Kidney (tissue), 14 donors: Measurements from ENCODE around the gene LDB3. TPM values are rescaled to one million over a fixed set of nuclear protein-coding genes. Genes with fewer than 3 reads are reported as not detected.

Experiments
- DNase-seq, 5 donors: peaks; one replicate each; pipeline ENCODE4 v3.0.0-alpha.2; 2013 to 2020
- FAIRE-seq: peaks from 2 replicates; lab custom pipeline; 2012; peaks lifted over from hg19 to GRCh38; lab: Jason Lieb, UNC
- H3K27ac ChIP-seq, 2 donors: one replicate each; pipeline ENCODE4 v1.7.0; 2013; ENCODE audit warnings: low read depth in 2 of 2, low read length in 2 of 2, inconsistent platforms in 1 of 2
- H3K27me3 ChIP-seq: one replicate; pipeline ENCODE4 v1.7.1; 2013; ENCODE audit warnings: low read length, inconsistent platforms; ENCODE audit not compliant: control insufficient read depth, insufficient read depth
- H3K36me3 ChIP-seq, 3 donors: one replicate each; pipeline versions ENCODE4 v1.7.0 to v1.7.1; 2013; ENCODE audit warnings: low read length in 3 of 3, control low read depth in 1 of 3, inconsistent platforms in 1 of 3; ENCODE audit not compliant: insufficient read depth in 3 of 3, control insufficient read depth in 2 of 3
- H3K4me1 ChIP-seq, 3 donors: one replicate each; pipeline versions ENCODE4 v1.7.0 to v1.7.1; 2013; ENCODE audit warnings: low read length in 3 of 3, inconsistent platforms in 1 of 3, low read depth in 1 of 3; ENCODE audit not compliant: control insufficient read depth in 2 of 3, insufficient read depth in 2 of 3
- H3K4me3 ChIP-seq, 3 donors: one replicate each; pipeline versions ENCODE4 v1.7.0 to v1.8.1; 2013; ENCODE audit warnings: low read length in 3 of 3, control low read depth in 1 of 3, inconsistent platforms in 1 of 3
- H3K9ac ChIP-seq, 3 donors: one replicate each; pipeline versions ENCODE4 v1.7.0 to v1.7.1; 2013; ENCODE audit warnings: low read length in 3 of 3, control low read depth in 1 of 3, inconsistent platforms in 1 of 3
- H3K9me3 ChIP-seq, 3 donors: one replicate each; pipeline versions ENCODE4 v1.7.0 to v1.7.1; 2013; ENCODE audit warnings: low read length in 3 of 3, control low read depth in 1 of 3, inconsistent platforms in 1 of 3; ENCODE audit not compliant: control insufficient read depth in 2 of 3, insufficient read depth in 1 of 3
- intact Hi-C: fragments of 100-400 bp; cut with DNase I; formaldehyde crosslinking; loops from one replicate; pipeline ENCODE4 v1.11.1; 2022
- polyA plus RNA-seq: library from polyadenylated mRNA; stranded (reverse); fragments of 350-450 nt; fragmentation: Illumina TruSeq; extraction: RNeasy Lipid Tissue Mini Kit (QIAGEN cat#74804); gene quantifications from one replicate; pipeline ENCODE4 v1.2.3, GENCODE V29; 2014; ENCODE audit warnings: low read depth, low replicate concordance; ENCODE audit not compliant: insufficient read depth
- total RNA-seq: library from RNA; stranded (reverse); fragmentation: NEBNext Ultra II Directional; extraction: Animal tissue kit (Norgen Biotek cat#: 25700); gene quantifications from one replicate; pipeline ENCODE4 v1.2.1, GENCODE V29; 2021
- TF ChIP-seq, protein P1 (sequence below): IDR thresholded peaks from 3 replicates; pipeline ENCODE4 v1.5.1; 2012; ENCODE audit warnings: mild to moderate bottlenecking, moderate library complexity, borderline replicate concordance; ENCODE audit not compliant: insufficient read depth; ENCODE audit errors: extremely low read depth
- donor health status: control.
- donor health status: control.
- donor health status: control.
- donor health status: control.
- donor health status: control.
- donor health status: DM: yes; HTN: yes; CAD: no.
- donor health status: Normal renal cell carcinoma (clear cell type).

The LDB3 gene
- total and polyA plus RNA-seq, 2 donors from 2014 or later = 3.3 to 7.7 TPM

DNA sequence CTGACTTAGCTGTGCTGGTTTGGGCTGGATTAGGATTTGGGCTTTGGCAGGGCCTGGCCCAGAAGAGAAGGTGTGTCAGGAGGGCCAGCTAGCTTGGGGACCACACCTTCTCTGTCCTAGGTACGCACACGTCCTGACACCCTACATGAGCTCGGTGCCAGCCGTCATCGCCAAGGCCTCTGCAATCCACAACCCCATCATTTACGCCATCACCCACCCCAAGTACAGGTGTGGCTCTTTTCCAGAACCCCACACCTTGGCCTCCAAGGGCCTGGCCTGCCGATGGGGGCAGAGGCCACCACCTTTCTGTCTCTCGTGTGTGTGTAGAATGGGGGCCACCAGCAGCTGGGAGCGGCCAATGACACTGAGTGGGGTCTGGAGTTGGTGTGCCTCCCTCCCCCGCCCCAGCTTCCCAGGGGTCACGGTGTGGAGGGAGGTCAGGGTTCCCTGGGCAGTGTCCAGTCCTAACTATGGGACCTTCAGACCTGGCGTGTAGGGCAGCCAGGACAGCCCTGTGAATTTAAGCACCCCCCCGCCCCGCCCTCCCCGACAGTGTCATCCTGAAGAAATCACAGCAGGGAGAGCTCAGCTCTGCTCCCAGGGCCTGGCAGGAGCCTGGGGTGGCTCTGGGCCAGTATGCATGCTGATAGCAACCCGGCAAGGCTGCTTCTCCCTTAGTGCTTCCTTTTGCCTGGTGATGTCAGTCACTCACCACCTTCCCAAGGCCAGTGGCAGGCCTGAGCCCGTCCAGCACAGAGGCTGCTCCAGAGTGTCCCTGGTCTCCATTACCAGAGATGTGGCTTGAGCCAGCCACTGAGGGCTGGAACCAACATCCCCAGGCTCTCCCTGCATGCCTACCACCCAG lies 6.9 kb upstream of the LDB3 start:
- Histone ChIP-seq H3K4me3 (no peak overlapping the region), H3K9me3 (no peaks in the 10 kb centered on the region), H3K27ac (no peak overlapping the region), H3K9ac (no peak overlapping the region), H3K27me3 (no peaks in the 10 kb centered on the region), H3K4me1 (no peaks in the 10 kb centered on the region), H3K36me3 (no peaks in the 10 kb centered on the region)
- TF ChIP-seq, protein P1, sequence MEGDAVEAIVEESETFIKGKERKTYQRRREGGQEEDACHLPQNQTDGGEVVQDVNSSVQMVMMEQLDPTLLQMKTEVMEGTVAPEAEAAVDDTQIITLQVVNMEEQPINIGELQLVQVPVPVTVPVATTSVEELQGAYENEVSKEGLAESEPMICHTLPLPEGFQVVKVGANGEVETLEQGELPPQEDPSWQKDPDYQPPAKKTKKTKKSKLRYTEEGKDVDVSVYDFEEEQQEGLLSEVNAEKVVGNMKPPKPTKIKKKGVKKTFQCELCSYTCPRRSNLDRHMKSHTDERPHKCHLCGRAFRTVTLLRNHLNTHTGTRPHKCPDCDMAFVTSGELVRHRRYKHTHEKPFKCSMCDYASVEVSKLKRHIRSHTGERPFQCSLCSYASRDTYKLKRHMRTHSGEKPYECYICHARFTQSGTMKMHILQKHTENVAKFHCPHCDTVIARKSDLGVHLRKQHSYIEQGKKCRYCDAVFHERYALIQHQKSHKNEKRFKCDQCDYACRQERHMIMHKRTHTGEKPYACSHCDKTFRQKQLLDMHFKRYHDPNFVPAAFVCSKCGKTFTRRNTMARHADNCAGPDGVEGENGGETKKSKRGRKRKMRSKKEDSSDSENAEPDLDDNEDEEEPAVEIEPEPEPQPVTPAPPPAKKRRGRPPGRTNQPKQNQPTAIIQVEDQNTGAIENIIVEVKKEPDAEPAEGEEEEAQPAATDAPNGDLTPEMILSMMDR = no peak
- intact Hi-C loops = no loop called here
- FAIRE-seq = no peak
- DNase-seq = peak in 2 of 5 donors; percentile 42 to 78

DNA sequence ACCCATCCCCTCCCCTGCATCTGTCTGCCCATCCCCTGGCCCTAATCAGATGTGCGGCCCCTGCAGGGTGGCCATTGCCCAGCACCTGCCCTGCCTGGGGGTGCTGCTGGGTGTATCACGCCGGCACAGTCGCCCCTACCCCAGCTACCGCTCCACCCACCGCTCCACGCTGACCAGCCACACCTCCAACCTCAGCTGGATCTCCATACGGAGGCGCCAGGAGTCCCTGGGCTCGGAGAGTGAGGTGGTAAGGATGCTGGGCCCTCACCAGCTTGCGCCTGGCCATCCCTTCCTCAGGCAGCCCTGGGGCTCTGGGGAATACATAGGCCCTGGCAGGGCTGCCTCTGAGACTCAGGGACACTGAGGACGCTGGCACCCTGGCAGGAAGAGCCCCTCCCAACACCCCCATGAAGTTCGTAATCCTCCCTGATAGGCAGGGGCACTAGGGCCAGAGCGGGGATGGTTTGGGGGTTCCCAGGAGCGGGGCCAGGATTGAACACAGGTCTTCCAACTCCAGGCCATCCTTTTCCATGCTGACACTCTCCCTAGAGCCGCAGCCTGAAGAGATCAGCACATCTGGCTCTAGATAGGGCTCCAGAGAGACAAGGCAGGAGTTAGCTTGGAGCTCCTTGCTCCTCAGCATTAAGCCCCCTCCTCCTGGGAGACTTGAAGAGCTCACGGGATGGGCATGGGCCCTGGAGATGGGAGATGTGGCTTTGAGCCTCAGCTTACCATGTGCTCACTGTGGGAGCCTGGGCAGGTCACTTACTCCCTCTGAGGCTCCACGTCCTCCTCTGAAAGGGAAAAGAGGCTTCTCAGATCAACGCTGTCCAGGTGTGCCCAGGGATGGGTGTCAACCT lies 5.9 kb upstream of the LDB3 start:
- Histone ChIP-seq H3K27me3 (no peaks in the 10 kb centered on the region), H3K27ac (no peak overlapping the region), H3K9ac (no peak overlapping the region), H3K4me1 (no peaks in the 10 kb centered on the region), H3K4me3 (no peak overlapping the region), H3K36me3 (no peaks in the 10 kb centered on the region), H3K9me3 (no peaks in the 10 kb centered on the region)
- peak in 2 of 5 donors; percentile 33 to 43 for DNase-seq
- intact Hi-C loops = no loop called here
- no peak for FAIRE-seq
- TF ChIP-seq, protein P1 = no peak

DNA sequence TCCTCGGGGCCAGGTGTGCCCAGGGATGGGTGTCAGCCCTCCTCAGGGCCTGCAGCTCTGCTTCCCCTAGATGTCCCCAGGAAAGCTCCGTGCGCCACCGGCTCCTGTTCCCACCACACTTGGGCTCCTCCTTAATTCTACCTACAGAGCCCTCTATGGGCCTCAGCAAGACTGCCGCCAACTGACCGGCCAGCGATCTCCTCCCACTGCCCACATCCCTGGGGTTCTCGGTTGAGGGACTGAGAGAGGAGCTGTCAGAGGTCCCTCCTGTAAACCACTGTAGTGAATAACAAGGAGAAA lies 5.3 kb upstream of the LDB3 start:
- H3K27ac ChIP-seq = no peak overlapping the region
- no peak for FAIRE-seq

More for the DNA sequence above, 5.3 kb upstream of the LDB3 start:
- TF ChIP-seq, protein P1 = no peak
- Histone ChIP-seq H3K4me1 (no peaks in the 10 kb centered on the region), H3K27me3 (no peaks in the 10 kb centered on the region), H3K9ac (no peak overlapping the region), H3K36me3 (no peaks in the 10 kb centered on the region), H3K9me3 (no peaks in the 10 kb centered on the region), H3K4me3 (no peak overlapping the region)
- intact Hi-C loops = no loop called here
- peak in 4 of 5 donors; percentile 37 to 68 (median 48) for DNase-seq
